GM21619 (cell line): ENCODE data around the gene KISS1R.

Experiments
- ATAC-seq: cut with Tn5 transposase; IDR thresholded peaks from one replicate; pipeline ENCODE4 v1.9.1; 2021; ENCODE audit not compliant: unreplicated experiment

KISS1R gene

GRCh38 chr19:919199-920050 is 2.3 kb downstream of the KISS1R start:
- no peak for ATAC-seq

GRCh38 chr19:920051-920864 is 3.1 kb downstream of the KISS1R start:
- ATAC-seq = no peak

GRCh38 chr19:924553-925086 is 7.5 kb downstream of the KISS1R start:
- no peak for ATAC-seq

- ATAC-seq = peak; percentile 12
These were observed 8.0 kb downstream of the KISS1R start for GRCh38 chr19:925087-925525.

GRCh38 chr19:925526-926322 is 8.6 kb downstream of the KISS1R start, which contains the start of gene ARID3A:
TSS of gene ARID3A (plus strand) at chr19:926035. CDS start at chr19:929529, 3,494 bp downstream.
- peak; percentile 47 for ATAC-seq

- no peak for ATAC-seq
These were observed 9.1 kb downstream of the KISS1R start for GRCh38 chr19:926323-926588.

GRCh38 chr19:926589-927350 is 9.6 kb downstream of the KISS1R start:
- no peak for ATAC-seq

- ATAC-seq = no peak
These were observed 10.2 kb downstream of the KISS1R start for GRCh38 chr19:927351-927779.

GRCh38 chr19:927780-928401 is 10.8 kb downstream of the KISS1R start:
- ATAC-seq = no peak

- no peak for ATAC-seq
These were observed 11.5 kb downstream of the KISS1R start for GRCh38 chr19:928471-929202.

- ATAC-seq = no peak
These were observed 12.2 kb downstream of the KISS1R start for GRCh38 chr19:929203-929890.

- ATAC-seq = no peak
These were observed 12.7 kb downstream of the KISS1R start for GRCh38 chr19:929891-930258.

- no peak for ATAC-seq
These were observed 14.9 kb downstream of the KISS1R start for GRCh38 chr19:931860-932647.

- ATAC-seq = no peak
These were observed 15.8 kb downstream of the KISS1R start for GRCh38 chr19:932648-933552.

GRCh38 chr19:933553-933882 is 16.4 kb downstream of the KISS1R start:
- no peak for ATAC-seq

GRCh38 chr19:934197-934840 is 17.2 kb downstream of the KISS1R start:
- ATAC-seq = no peak
